Measurements from ENCODE around the gene FOXP3.

- TF ChIP-seq, protein P1, sequence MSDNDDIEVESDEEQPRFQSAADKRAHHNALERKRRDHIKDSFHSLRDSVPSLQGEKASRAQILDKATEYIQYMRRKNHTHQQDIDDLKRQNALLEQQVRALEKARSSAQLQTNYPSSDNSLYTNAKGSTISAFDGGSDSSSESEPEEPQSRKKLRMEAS (IDR thresholded peaks at IDR 0.05; ENCODE audit: low read depth), result no peak
- TF ChIP-seq CTCF (IDR thresholded peaks at IDR 0.05) (no peak), RCOR1 (IDR thresholded peaks at IDR 0.05; ENCODE audit: low read length) (no peak), JUND (IDR thresholded peaks at IDR 0.05) (no peak), MEF2A (IDR thresholded peaks at IDR 0.05; ENCODE audit: borderline replicate concordance, low read depth) (no peak)
Observed at GRCh38 chrX:49243166-49243565, 21.3 kb downstream of the FOXP3 start.

Data from SK-N-SH (cell line).